Epidermal melanocyte (primary cell): ENCODE data around the gene CDR2.
"Not testable (repeated sequence)": the region's sequence is repeated elsewhere in the genome, so short reads cannot be mapped to it uniquely, and the experiment has no call there.

Experiments used
- DNase-seq: peaks from one replicate; pipeline ENCODE4 v3.0.0; 2011; ENCODE audit warnings: low spot score; ENCODE audit not compliant: insufficient read length

The CDR2 gene

GRCh38 chr16:22307838-22308237 lies 66.6 kb downstream of the CDR2 start:
- no peak for DNase-seq

- DNase-seq = no peak
These were observed 67.6 kb downstream of the CDR2 start for GRCh38 chr16:22306788-22307187.

GRCh38 chr16:22304411-22304810 lies 70.0 kb downstream of the CDR2 start:
- no peak for DNase-seq

- no peak for DNase-seq
These were observed 71.5 kb downstream of the CDR2 start for GRCh38 chr16:22302776-22303363.

DNA sequence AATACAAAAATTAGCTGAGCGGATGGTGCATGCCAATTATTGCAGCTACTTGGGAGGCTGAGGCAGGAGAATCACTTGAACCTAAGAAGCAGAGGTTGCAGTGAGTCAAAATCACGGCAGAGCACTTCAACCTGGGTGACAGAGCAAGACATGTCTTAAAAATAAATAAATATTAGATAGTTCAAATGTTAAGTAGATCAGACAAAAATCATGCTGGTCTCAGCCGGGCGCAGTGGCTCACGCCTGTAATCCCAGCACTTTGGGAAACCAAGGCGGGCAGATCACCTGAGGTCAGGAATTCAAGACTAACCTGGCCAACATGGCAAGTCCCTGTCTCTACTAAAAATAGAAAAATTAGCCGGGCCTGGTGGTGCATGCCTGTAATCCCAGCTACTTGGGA lies 73.0 kb downstream of the CDR2 start:
- DNase-seq = not testable (repeated sequence)

GRCh38 chr16:22300427-22301071 lies 73.9 kb downstream of the CDR2 start:
- DNase-seq = peak; percentile 71

DNA sequence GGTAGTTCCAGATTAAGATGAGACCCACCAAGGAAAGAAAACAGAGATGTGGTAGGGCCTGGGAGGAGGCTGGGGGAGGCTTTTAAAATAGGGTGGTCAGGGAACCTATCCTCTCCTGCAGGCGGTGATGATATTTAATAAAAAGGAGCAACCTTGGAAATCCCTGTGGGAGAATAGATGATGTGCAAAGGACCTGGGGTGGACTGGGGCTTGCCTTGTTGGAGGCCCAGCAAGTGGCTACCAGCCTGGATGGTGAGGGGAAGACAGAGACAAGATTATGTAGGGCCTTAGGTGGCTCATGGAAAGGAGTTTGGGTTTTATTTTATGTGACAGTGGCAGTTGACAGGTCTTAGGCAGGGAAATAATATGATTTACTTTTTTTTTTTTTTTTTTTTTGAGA lies 75.4 kb downstream of the CDR2 start:
- DNase-seq = no peak

DNA sequence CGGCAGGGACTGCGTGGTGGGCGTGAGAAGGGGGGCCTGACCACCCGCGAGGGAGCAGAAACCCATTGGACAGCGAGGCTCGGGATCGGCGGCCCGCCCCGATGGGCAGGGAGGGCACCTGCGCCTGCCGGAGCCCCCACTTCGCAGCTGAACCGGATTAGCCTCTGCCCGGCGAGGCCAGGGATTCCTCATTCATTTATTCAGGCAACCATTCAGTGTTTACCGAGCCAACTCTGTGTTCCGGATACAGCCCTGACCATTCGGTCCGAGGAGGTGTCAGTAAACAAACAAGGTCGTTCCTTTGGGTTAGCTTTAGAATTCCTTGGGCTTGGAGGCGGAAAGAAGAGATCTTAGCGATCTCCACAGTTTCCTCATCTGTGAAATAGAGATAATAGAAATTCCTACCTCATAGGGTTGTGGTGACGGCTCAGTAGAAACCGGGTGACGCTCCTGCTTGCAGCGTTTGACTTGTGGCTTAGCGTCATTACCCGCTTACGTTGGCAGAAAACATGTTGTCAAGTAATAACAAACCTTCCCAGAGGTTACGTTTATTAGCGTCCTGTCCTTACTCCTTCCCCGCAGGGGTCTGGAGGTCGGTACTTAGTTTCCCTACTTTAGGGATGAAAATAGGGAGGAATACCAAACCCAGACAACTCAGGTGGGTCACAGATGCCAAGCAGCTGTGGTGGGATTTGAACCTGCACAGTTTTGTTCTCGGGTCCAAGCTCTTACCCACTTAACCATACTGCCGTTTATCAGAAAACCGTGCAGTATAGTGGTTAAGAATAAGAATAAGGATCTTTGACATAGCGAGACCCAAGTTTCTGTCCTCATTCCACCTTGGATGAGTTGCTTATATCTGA lies 76.3 kb downstream of the CDR2 start:
- peak; percentile 88 for DNase-seq

GRCh38 chr16:22297114-22297870 lies 77.1 kb downstream of the CDR2 start, which contains the start of gene POLR3E:
POLR3E (plus strand) TSS chr16:22297409; CDS start chr16:22302969, 5,560 bp downstream.
- DNase-seq = peak; percentile 89

DNA sequence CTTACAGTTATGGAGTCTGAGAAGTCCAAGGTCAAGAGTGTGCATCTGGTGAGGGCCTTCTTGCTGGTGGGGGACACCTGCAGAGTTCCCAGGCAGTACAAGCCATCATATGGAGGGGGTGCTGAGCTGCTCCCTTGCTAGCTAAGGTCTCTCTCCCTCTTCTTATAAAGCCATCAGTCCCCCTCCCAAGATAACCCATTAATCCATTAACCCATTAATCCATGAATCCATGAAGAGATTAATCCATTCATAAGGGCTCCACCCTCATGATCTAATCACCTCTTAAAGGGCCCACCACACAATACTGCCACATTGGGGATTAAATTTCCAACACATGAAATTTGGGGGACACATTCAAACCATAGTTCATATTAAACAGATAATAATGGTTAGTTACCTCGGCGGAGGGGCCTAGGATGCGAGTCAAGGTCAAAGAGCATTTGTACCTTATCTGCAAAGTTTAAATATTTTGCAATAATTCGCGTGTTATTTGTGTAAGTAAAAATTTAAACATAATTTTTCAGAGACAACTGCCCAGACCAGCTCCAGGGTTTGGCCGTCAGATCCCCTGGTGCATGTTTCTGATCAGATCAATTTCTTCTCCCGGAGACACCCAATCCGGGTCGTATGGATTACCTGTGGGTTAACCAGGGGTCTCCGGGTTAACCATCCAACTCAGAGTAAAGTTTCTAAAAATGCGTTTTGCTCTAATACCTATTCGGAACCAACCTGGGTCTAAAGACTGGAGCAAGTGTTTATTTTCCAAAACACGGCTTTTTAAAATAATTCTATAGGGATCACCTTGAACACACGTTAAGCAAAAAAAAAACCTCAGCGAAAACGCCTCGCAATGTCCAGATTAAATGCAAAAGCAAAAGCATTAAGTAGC lies 78.0 kb downstream of the CDR2 start:
- no peak for DNase-seq
